A549 treated with AZD9567 at 1 μM for 4 hours (cell line): ENCODE data around the gene MROH2B. TPM values are rescaled to one million over a fixed set of nuclear protein-coding genes. Genes with fewer than 3 reads are reported as not detected.

Source experiments
- total RNA-seq: library from RNA; stranded (reverse); fragments of 200-300 nt; extraction: Qiagen RNA extraction; gene quantifications from 5 replicates; pipeline ENCODE4 v1.2.3, GENCODE V29; 2022; ENCODE audit not compliant: insufficient read depth

MROH2B gene
- total RNA-seq: not detected in 5 replicates

GRCh38 chr5:41071242-41071641, at the start of gene MROH2B:
Gene MROH2B (minus strand): TSS chr5:41071342. CDS start chr5:41070852, 490 bp downstream.

Other genes with a start within 250 kb of the MROH2B start
- gene RPL37, start 236.1 kb downstream of the MROH2B start, total RNA-seq: 2,734 to 3,230 TPM (median 2,781 TPM) in 5 replicates
- 2.0 to 2.7 TPM (median 2.2 TPM) in 5 replicates for gene CARD6, start 230.0 kb downstream of the MROH2B start, total RNA-seq
- gene C7, start 161.8 kb downstream of the MROH2B start, total RNA-seq: not detected in 5 replicates
- gene C6, start 142.2 kb upstream of the MROH2B start, total RNA-seq: not detected in 5 replicates